Immature natural killer cell (primary cell): ENCODE results near the gene GCNT1. TPM values are rescaled to one million over a fixed set of nuclear protein-coding genes. Genes with fewer than 3 reads are reported as not detected.

Source experiments
- DNase-seq, 3 donors: peaks; one replicate each; pipeline ENCODE4 v3.0.0; 2022; ENCODE audit warnings: mixed read lengths in 1 of 3
- H3K27ac Mint-ChIP-seq, 6 donors: one replicate each; pipeline ENCODE4 v1.8.0; 2020; ENCODE audit warnings: mixed read lengths in 6 of 6, mild to moderate bottlenecking in 5 of 6, inconsistent platforms in 4 of 6, moderate library complexity in 3 of 6
- H3K27me3 Mint-ChIP-seq, 3 donors: one replicate each; pipeline ENCODE4 v1.8.0; 2020 to 2021; ENCODE audit warnings: low read depth in 3 of 3, mild to moderate bottlenecking in 3 of 3, mixed read lengths in 3 of 3, moderate library complexity in 3 of 3, inconsistent platforms in 1 of 3
- H3K36me3 Mint-ChIP-seq, 3 donors: one replicate each; pipeline ENCODE4 v1.8.0; 2020; ENCODE audit warnings: mixed read lengths in 3 of 3, inconsistent platforms in 2 of 3, mild to moderate bottlenecking in 2 of 3
- H3K4me1 Mint-ChIP-seq, 2 donors: one replicate each; pipeline ENCODE4 v1.8.0; 2020; ENCODE audit warnings: inconsistent platforms in 2 of 2, mild to moderate bottlenecking in 2 of 2, mixed read lengths in 2 of 2, moderate library complexity in 1 of 2
- H3K4me3 Mint-ChIP-seq, 5 donors: one replicate each; pipeline ENCODE4 v1.8.0; 2020; ENCODE audit warnings: mild to moderate bottlenecking in 5 of 5, mixed read lengths in 5 of 5, inconsistent platforms in 3 of 5, moderate library complexity in 3 of 5
- H3K9me3 Mint-ChIP-seq, 6 donors: one replicate each; pipeline ENCODE4 v1.8.0; 2020; ENCODE audit warnings: mild to moderate bottlenecking in 6 of 6, mixed read lengths in 6 of 6, inconsistent platforms in 4 of 6, moderate library complexity in 3 of 6
- polyA plus RNA-seq, 3 donors: library from polyadenylated mRNA; unstranded; fragments of 300-500 nt; fragmentation: Illumina TruSeq; gene quantifications; one replicate each; pipeline ENCODE4 v1.2.3, GENCODE V29; 2021

GCNT1 gene
- polyA plus RNA-seq, 3 donors from 2014 or later, result 4.8 to 18.9 (median 9.1) TPM

DNA sequence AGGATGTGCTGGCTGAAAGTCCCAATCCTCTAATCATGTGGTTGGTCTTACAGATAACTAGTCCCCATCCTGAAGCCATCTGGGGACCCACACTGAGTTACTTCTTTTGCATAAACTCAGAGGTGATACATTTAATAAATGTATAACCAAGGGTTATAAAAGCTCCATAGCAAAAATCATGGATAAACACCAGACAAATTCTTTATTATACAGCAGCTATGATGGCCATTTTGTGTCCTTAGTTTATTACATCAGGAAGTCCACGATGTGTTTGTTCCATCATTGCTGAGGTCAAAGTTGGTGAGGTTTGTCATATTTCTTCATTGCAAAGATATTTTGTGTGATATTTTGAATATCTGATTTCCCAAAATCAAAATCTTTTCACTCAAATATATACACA is 80.2 kb downstream of the GCNT1 start:
- Mint-ChIP-seq H3K4me1 (no peaks in the 10 kb centered on the region), H3K9me3 (no peaks in the 10 kb centered on the region), H3K27me3 (peaks cover 0 to 1% (median 0%) of the 10 kb centered on the region in 3 donors), H3K36me3 (peaks cover 0 to 2% (median 0%) of the 10 kb centered on the region in 3 donors), H3K27ac (no peak overlapping the region), H3K4me3 (no peak overlapping the region)
- DNase-seq, result no peak

DNA sequence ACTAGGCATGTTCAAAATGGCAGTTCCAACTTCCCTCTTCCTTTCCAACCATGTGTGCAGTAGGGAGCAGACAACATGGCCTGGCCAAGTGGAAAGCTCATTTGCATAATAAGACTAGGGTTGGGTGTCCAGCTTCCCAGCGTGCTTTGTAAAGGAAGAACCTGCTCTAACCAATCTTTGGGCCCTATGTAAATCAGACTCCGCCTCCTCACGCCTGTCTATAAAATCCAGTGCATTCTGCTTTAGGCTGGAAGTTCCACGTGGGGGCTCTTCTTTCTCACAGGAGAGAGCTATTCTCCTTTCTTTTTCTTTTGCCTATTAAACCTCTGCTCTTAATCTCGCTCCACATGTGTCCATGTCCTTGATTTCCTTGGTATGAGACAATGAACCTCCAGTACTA is 83.4 kb downstream of the GCNT1 start:
- H3K9me3 Mint-ChIP-seq, result no peaks in the 10 kb centered on the region
- DNase-seq, result no peak
- no peaks in the 10 kb centered on the region for H3K4me1 Mint-ChIP-seq
- H3K27ac Mint-ChIP-seq, result no peak overlapping the region
- no peak overlapping the region for H3K4me3 Mint-ChIP-seq
- peaks cover 0 to 1% (median 0%) of the 10 kb centered on the region in 3 donors for H3K27me3 Mint-ChIP-seq
- peaks cover 0 to 3% (median 0%) of the 10 kb centered on the region in 3 donors for H3K36me3 Mint-ChIP-seq

DNA sequence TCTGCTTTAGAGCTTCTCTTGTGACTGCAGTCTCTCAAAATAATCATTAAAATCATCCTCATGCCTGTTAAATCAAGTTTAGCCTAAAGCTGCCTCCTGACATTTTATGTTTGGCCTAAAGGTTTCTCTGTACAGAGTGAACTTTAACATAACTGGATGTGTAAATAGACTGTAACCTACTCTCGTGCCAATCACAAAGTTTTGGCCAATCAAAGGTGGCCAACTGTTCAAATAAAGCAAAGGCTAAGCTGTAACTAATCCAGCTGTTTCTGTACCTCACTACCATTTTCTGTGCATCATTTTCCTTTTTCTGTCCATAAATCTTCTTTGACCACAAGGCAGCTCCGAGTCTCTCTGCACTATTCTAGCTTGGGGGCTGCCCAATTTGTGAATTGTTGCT is 86.2 kb downstream of the GCNT1 start:
- H3K9me3 Mint-ChIP-seq, result no peaks in the 10 kb centered on the region
- H3K4me1 Mint-ChIP-seq, result no peaks in the 10 kb centered on the region
- no peak overlapping the region for H3K27ac Mint-ChIP-seq
- no peak overlapping the region for H3K4me3 Mint-ChIP-seq
- no peak for DNase-seq
- H3K36me3 Mint-ChIP-seq, result peaks cover 0 to 9% (median 5%) of the 10 kb centered on the region in 3 donors
- H3K27me3 Mint-ChIP-seq, result peaks cover 0 to 1% (median 0%) of the 10 kb centered on the region in 3 donors

DNA sequence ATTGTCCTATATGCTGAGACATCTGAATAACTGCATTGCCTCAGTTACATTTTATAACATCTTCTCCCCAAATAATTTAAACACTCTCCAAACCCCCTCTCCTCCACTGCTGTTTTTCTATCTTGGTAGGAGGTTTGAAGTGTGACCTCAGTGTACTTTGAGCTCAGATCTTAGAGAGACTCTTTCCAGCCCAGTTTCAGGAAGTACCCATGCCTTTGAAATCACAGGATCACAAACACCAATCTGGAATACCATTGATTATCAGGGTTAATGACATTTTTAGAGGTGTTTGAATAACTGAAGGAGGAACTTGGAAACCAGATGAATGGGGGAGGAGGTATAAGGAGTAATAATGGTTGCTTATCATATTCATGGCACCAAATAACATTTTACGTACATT is 93.2 kb downstream of the GCNT1 start:
- Mint-ChIP-seq H3K4me1 (peaks cover 7 to 12% of the 10 kb centered on the region in 2 donors), H3K36me3 (peaks cover 0 to 14% (median 6%) of the 10 kb centered on the region in 3 donors), H3K9me3 (no peaks in the 10 kb centered on the region), H3K27me3 (no peaks in the 10 kb centered on the region), H3K27ac (no peak overlapping the region), H3K4me3 (no peak overlapping the region)
- DNase-seq, result no peak

DNA sequence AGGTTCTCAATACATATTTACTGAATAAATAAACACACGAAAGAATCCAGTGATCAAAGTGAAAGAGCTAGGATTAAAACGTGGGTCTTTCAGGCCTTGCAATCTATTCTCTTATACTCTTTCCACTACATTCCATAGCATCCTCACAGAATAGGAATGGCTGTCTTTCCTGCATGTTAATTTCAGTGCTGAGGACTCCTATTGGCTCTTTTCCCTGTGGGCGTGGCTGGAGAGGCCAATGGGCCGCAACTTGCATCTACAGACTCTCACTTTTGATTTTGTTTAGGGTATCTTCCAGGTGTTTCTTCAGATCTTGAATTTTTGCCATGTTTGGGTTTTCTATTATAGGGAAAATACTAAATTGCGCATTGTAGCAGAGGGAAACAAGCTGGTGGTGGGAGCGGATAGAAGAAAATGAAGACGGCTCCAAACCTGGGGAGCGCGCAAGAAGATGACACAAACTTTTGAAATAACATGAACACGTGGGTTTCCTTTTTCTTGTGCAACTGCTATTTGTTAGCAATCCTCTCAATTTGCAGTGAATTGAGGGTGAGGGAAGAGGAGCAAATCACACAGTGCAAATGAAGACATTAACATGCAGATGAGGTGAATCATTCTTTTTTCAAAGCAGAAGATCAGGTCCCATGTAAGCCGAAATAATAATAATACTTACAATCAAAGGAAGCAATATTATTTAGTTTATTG is 93.9 kb downstream of the GCNT1 start:
- H3K4me3 Mint-ChIP-seq, result no peak overlapping the region
- peaks cover 7 to 12% of the 10 kb centered on the region in 2 donors for H3K4me1 Mint-ChIP-seq
- H3K36me3 Mint-ChIP-seq, result peaks cover 0 to 14% (median 4%) of the 10 kb centered on the region in 3 donors
- no peak overlapping the region for H3K27ac Mint-ChIP-seq
- DNase-seq, result no peak
- no peaks in the 10 kb centered on the region for H3K9me3 Mint-ChIP-seq
- no peaks in the 10 kb centered on the region for H3K27me3 Mint-ChIP-seq

DNA sequence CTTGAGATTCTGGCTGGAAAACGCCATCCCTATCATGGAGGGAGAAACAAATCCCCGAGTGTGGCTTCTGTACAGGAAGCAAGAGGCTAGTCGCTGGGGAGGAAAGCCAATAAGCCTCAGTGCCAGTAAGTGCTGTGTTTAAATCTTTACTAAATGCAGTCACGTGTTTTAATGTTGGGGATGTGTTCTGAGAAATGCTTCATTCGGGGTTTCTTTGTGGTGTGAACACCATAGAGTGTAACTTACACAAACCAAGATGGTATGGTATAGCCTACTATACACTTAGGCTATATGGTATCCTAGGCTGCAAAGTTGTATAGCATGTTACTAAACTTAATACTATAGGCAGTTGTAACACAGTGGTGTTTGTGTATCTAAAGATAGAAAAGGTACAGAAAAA is 94.7 kb downstream of the GCNT1 start:
- Mint-ChIP-seq H3K36me3 (peaks cover 0 to 15% (median 6%) of the 10 kb centered on the region in 3 donors), H3K9me3 (no peaks in the 10 kb centered on the region), H3K4me1 (peaks cover 7 to 12% of the 10 kb centered on the region in 2 donors), H3K4me3 (peak overlapping the region in 1 of 5 donors; percentile 21), H3K27me3 (no peaks in the 10 kb centered on the region), H3K27ac (no peak overlapping the region)
- no peak for DNase-seq

Other genes with a start within 250 kb of the GCNT1 start
- gene RFK, start 64.8 kb upstream of the GCNT1 start, polyA plus RNA-seq, result 10 to 100 TPM in 2 of 3 donors, 1 to 10 TPM in 1; 7.8 to 21.3 (median 20.0) TPM